ENCODE data around the gene ZNF284.
"Not testable (repeated sequence)": the region's sequence is repeated elsewhere in the genome, so short reads cannot be mapped to it uniquely, and the experiment has no call there.

ZNF284 gene

GRCh38 chr19:44112802-44113137, 40.8 kb downstream of the ZNF284 start:
- DNase-seq, result no peak

- peak; percentile 80 for DNase-seq
Observed at GRCh38 chr19:44113138-44113783, 41.3 kb downstream of the ZNF284 start, which contains the start of gene ZNF225. Gene ZNF225, plus strand, starts transcription at chr19:44113399. Its CDS starts 2,429 bp downstream, at chr19:44115828.

- DNase-seq, result peak in 1 of 2 donors; percentile 1
Observed at GRCh38 chr19:44113784-44114390, 41.9 kb downstream of the ZNF284 start.

GRCh38 chr19:44121162-44121561, 49.2 kb downstream of the ZNF284 start:
- DNase-seq, result not testable (repeated sequence)

- DNase-seq, result no peak
Observed at GRCh38 chr19:44131955-44132354, 60.0 kb downstream of the ZNF284 start.
